ENCODE data around the gene MAK. TPM values are rescaled to one million over a fixed set of nuclear protein-coding genes. Genes with fewer than 3 reads are reported as not detected.

MAK gene
- total RNA-seq, 1 experiment from 2014 or later = 0.22 TPM

DNA sequence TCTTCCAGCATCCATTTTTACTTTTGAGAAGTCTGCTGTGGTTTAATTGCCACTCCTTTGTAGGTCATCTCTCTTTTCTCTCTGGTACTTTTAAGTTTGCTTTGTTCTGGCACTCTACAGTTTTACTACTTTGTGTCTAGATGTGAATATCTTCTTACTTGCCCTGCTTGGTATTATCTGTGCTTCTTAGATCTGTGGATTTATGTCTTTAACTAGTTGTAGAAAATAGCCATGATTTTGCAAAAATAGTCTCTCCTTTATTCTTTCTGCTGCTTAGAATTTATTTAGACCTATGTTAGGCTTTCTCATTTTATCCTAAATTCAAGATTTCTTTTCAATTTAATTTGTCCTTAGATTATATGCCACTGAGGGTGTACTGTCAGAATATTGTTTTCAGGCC lies 5.2 kb upstream of the MAK start:
- no peak overlapping the region for H3K4me3 ChIP-seq (replicated peaks in 1 of 2; ENCODE audit: low read depth in 1 of 2, low read length in 2 of 2)
- H3K9me2 ChIP-seq (ENCODE audit: insufficient read depth) = no peaks in the 10 kb centered on the region
- CTCF ChIA-PET = no interaction called here

DNA sequence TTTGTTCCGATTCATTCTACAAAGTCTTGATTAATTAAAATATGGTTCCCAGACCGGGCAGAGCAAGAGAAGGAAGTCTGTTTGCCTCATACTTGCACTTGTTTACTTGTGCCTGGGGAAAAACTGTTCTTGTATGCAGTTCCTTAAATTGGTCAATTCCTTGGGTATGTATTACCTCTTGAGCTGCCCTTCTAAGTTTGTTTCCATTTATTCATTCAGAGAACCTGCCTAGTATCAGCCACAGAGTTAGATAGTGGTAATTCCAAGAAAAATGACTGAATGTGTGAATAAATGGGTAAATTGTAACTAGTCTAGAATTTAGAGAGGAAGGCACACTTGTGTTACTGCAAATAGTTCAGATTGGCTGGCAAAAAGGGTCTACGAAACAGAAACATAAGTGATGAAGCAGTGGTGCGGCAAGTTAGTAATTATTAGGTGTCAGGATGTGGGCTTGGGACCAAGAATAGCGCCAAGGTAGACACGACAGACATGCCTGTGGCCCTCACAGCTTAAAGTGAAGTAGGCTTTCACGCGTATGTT lies 525 bp upstream of the MAK start:
- no peak overlapping the region for H3K27ac ChIP-seq (ENCODE audit: low read depth, low read length)
- no peaks in the 10 kb centered on the region for H4K20me1 ChIP-seq (ENCODE audit: insufficient read depth)
- ChIA-PET POLR2A (no interaction called here), RAD21 (ENCODE audit: low non-redundant PET in 1 of 2, low total read pairs in 2 of 2, uncharacterized antibody in 2 of 2, unreplicated experiment in 2 of 2) (no interaction called here), CTCF (no interaction called here)
- intact Hi-C loops (cut with micrococcal nuclease) = no loop called here
- H3K79me2 ChIP-seq (ENCODE audit: insufficient read depth, low read length) = no peaks in the 10 kb centered on the region
- H2AFZ ChIP-seq (ENCODE audit: low read depth, low read length, poor library complexity, severe bottlenecking) = peak overlapping the region; percentile 5
- no peaks in the 10 kb centered on the region for H3K9me3 ChIP-seq (ENCODE audit: control insufficient read depth in 1 of 2, insufficient read depth in 1 of 2, low read depth in 1 of 2, low read length in 2 of 2)
- DNase-seq (ENCODE audit: low read depth, low spot score) (no peak), ATAC-seq (peak; percentile 12)
- peak overlapping the region; percentile 94 for H3K4me2 ChIP-seq (ENCODE audit: low read length)
- peaks cover 10 to 21% of the 10 kb centered on the region in 2 experiments; a peak in 3 of 4 replicates for H3K4me1 ChIP-seq (ENCODE audit: control insufficient read depth in 1 of 2, insufficient read depth in 2 of 2, low read length in 2 of 2)
- H3K4me3 ChIP-seq (replicated peaks in 1 of 2; ENCODE audit: low read depth in 1 of 2, low read length in 2 of 2) = peak overlapping the region; percentile 46 to 61
- TF ChIP-seq, protein P1, sequence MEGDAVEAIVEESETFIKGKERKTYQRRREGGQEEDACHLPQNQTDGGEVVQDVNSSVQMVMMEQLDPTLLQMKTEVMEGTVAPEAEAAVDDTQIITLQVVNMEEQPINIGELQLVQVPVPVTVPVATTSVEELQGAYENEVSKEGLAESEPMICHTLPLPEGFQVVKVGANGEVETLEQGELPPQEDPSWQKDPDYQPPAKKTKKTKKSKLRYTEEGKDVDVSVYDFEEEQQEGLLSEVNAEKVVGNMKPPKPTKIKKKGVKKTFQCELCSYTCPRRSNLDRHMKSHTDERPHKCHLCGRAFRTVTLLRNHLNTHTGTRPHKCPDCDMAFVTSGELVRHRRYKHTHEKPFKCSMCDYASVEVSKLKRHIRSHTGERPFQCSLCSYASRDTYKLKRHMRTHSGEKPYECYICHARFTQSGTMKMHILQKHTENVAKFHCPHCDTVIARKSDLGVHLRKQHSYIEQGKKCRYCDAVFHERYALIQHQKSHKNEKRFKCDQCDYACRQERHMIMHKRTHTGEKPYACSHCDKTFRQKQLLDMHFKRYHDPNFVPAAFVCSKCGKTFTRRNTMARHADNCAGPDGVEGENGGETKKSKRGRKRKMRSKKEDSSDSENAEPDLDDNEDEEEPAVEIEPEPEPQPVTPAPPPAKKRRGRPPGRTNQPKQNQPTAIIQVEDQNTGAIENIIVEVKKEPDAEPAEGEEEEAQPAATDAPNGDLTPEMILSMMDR (IDR thresholded peaks at IDR 0.05 in 2 of 3, conservative IDR thresholded peaks at IDR 0.05 in 1 of 3; ENCODE audit: borderline replicate concordance in 1 of 3, insufficient read depth in 1 of 3, low read depth in 2 of 3, low read length in 2 of 3) = no peak
- TF ChIP-seq SRF (IDR thresholded peaks at IDR 0.05; ENCODE audit: low read depth) (no peak), SIN3A (IDR thresholded peaks at IDR 0.05; ENCODE audit: low read depth) (no peak), ZFX (IDR thresholded peaks at IDR 0.05) (no peak), POLR2A (IDR thresholded peaks at IDR 0.05; ENCODE audit: borderline replicate concordance, extremely low read depth, insufficient read depth, insufficient read length) (no peak), YY1 (IDR thresholded peaks at IDR 0.05; ENCODE audit: extremely low read depth, insufficient replicate concordance, low read depth, low read length) (no peak), FOSL1 (IDR thresholded peaks at IDR 0.05; ENCODE audit: low read depth) (no peak), ZNF274 (IDR thresholded peaks at IDR 0.05; ENCODE audit: low read depth, low read length) (no peak), TCF7L2 (IDR thresholded peaks at IDR 0.05; ENCODE audit: borderline replicate concordance, extremely low read depth, insufficient read depth, insufficient read length) (no peak), JUND (IDR thresholded peaks at IDR 0.05) (no peak)
- TF ChIP-seq, protein P2, sequence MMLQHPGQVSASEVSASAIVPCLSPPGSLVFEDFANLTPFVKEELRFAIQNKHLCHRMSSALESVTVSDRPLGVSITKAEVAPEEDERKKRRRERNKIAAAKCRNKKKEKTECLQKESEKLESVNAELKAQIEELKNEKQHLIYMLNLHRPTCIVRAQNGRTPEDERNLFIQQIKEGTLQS (IDR thresholded peaks at IDR 0.05) = no peak
- TF ChIP-seq, protein P3, sequence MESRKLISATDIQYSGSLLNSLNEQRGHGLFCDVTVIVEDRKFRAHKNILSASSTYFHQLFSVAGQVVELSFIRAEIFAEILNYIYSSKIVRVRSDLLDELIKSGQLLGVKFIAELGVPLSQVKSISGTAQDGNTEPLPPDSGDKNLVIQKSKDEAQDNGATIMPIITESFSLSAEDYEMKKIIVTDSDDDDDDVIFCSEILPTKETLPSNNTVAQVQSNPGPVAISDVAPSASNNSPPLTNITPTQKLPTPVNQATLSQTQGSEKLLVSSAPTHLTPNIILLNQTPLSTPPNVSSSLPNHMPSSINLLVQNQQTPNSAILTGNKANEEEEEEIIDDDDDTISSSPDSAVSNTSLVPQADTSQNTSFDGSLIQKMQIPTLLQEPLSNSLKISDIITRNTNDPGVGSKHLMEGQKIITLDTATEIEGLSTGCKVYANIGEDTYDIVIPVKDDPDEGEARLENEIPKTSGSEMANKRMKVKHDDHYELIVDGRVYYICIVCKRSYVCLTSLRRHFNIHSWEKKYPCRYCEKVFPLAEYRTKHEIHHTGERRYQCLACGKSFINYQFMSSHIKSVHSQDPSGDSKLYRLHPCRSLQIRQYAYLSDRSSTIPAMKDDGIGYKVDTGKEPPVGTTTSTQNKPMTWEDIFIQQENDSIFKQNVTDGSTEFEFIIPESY (IDR thresholded peaks at IDR 0.05; ENCODE audit: extremely low read depth, insufficient replicate concordance, low read length) = no peak
- H3K36me3 ChIP-seq (ENCODE audit: control insufficient read depth in 1 of 2, insufficient read depth in 2 of 2, low read length in 2 of 2) = no peaks in the 10 kb centered on the region
- BruUV-seq (replicated peaks) = TSS peak; percentile 67
- peak overlapping the region; percentile 62; the same call in 1 of the 2 replicates for H3K9ac ChIP-seq (ENCODE audit: low read length)
- H3K9me2 ChIP-seq (ENCODE audit: insufficient read depth) = no peaks in the 10 kb centered on the region
- H3K27me3 ChIP-seq (ENCODE audit: insufficient read depth, low read length) = peaks cover 21% of the 10 kb centered on the region

More for the DNA sequence above, 5.2 kb upstream of the MAK start:
- ATAC-seq (no peak), DNase-seq (ENCODE audit: low read depth, low spot score) (no peak)
- no peak overlapping the region for H2AFZ ChIP-seq (ENCODE audit: low read depth, low read length, poor library complexity, severe bottlenecking)
- H3K27ac ChIP-seq (ENCODE audit: low read depth, low read length) = no peak overlapping the region
- no peaks in the 10 kb centered on the region for H3K27me3 ChIP-seq (ENCODE audit: insufficient read depth, low read length)
- ChIA-PET POLR2A (no interaction called here), RAD21 (ENCODE audit: low non-redundant PET in 1 of 2, low total read pairs in 2 of 2, uncharacterized antibody in 2 of 2, unreplicated experiment in 2 of 2) (interaction anchor here in 1 of 2 experiments (0.7 kb wide), 1 partner anchor 333 kb away, joined by 4 read pairs; no protein-coding TSS in a partner anchor)
- H3K9me3 ChIP-seq (ENCODE audit: control insufficient read depth in 1 of 2, insufficient read depth in 1 of 2, low read depth in 1 of 2, low read length in 2 of 2) = no peaks in the 10 kb centered on the region
- no peaks in the 10 kb centered on the region for H3K79me2 ChIP-seq (ENCODE audit: insufficient read depth, low read length)
- TF ChIP-seq FOSL1 (IDR thresholded peaks at IDR 0.05; ENCODE audit: low read depth) = no peak
- no peak for TF ChIP-seq TCF7L2 (IDR thresholded peaks at IDR 0.05; ENCODE audit: borderline replicate concordance, extremely low read depth, insufficient read depth, insufficient read length)
- intact Hi-C loops (cut with micrococcal nuclease) = no loop called here
- no peak overlapping the region for H3K4me2 ChIP-seq (ENCODE audit: low read length)
- H3K36me3 ChIP-seq (ENCODE audit: control insufficient read depth in 1 of 2, insufficient read depth in 2 of 2, low read length in 2 of 2) = no peaks in the 10 kb centered on the region
- H3K4me1 ChIP-seq (ENCODE audit: control insufficient read depth in 1 of 2, insufficient read depth in 2 of 2, low read length in 2 of 2) = peaks cover 0 to 5% of the 10 kb centered on the region in 2 experiments; a peak in 2 of 4 replicates
- no peak overlapping the region for H3K9ac ChIP-seq (ENCODE audit: low read length)
- H4K20me1 ChIP-seq (ENCODE audit: insufficient read depth) = no peaks in the 10 kb centered on the region
- no TSS peak for BruUV-seq (replicated peaks)
